Thyroid gland (tissue), 4 donors: Measurements from ENCODE around the gene PAK4.

Source experiments
- CTCF ChIP-seq, 6 experiments: fragments of 200-600 bp in 3 of 6; fragments of 450-650 bp in 3 of 6; sonication (generic) in 3 of 6; IDR thresholded peaks; one replicate each; pipeline ENCODE4 v1.5.1; 2016 to 2019; ENCODE audit warnings: antibody characterized with exemption in 6 of 6, mild to moderate bottlenecking in 2 of 6, inconsistent platforms in 1 of 6, moderate library complexity in 1 of 6
- POLR2A ChIP-seq, 2 donors: fragments of 450-650 bp; IDR thresholded peaks; one replicate each; pipeline ENCODE4 v1.6.1; 2017; ENCODE audit warnings: antibody characterized with exemption in 2 of 2, mild to moderate bottlenecking in 2 of 2, moderate library complexity in 1 of 2

GRCh38 chr19:39109641-39110040 lies 15.9 kb upstream of the PAK4 start:
- no peak for TF ChIP-seq CTCF (IDR thresholded peaks at IDR 0.05)
- TF ChIP-seq POLR2A (IDR thresholded peaks at IDR 0.05): no peak
